GM21447 (cell line): ENCODE measurements around the gene POLR2E.
"Not testable (repeated sequence)": the region's sequence is repeated elsewhere in the genome, so short reads cannot be mapped to it uniquely, and the experiment has no call there.

Experiments used
- ATAC-seq: cut with Tn5 transposase; IDR thresholded peaks from one replicate; pipeline ENCODE4 v1.9.1; 2021; ENCODE audit not compliant: unreplicated experiment

The POLR2E gene

DNA sequence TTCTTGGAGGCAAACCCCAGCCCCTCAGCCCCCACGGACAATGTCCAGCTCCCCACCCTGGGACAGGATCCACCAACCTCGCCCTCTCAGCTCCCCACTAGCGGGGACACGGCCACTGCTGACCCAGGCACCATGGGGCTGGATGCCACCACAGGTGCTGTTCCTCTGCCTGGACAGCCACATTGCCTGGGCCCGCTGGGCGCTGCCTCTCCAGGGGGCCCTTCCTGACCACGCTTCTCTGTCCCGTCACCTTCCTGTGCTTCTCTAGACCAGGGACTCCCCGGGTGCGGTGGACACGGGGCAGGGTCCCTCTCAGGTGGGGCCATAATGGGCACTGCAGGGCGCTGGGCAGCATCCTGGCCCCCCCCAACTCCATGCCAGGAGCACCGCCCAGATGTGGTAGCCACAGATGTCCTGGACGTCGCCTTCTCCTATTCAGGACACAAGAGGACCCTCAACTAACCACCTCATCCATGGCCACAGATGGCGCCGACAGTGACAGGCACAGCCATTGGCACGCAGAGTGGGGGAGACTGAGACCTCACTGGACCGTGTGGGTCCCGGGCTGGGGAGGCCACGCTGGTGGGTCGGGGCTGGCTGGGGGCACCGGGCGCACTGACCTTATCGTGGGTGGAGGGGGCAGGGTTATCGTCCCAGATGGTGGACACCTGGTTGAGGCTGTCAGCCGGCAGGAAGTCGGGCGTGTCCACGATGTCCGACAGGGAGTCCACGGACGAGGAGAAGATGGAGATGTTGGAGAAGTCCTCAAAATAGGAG lies 32.0 kb upstream of the POLR2E start:
- no peak for ATAC-seq

DNA sequence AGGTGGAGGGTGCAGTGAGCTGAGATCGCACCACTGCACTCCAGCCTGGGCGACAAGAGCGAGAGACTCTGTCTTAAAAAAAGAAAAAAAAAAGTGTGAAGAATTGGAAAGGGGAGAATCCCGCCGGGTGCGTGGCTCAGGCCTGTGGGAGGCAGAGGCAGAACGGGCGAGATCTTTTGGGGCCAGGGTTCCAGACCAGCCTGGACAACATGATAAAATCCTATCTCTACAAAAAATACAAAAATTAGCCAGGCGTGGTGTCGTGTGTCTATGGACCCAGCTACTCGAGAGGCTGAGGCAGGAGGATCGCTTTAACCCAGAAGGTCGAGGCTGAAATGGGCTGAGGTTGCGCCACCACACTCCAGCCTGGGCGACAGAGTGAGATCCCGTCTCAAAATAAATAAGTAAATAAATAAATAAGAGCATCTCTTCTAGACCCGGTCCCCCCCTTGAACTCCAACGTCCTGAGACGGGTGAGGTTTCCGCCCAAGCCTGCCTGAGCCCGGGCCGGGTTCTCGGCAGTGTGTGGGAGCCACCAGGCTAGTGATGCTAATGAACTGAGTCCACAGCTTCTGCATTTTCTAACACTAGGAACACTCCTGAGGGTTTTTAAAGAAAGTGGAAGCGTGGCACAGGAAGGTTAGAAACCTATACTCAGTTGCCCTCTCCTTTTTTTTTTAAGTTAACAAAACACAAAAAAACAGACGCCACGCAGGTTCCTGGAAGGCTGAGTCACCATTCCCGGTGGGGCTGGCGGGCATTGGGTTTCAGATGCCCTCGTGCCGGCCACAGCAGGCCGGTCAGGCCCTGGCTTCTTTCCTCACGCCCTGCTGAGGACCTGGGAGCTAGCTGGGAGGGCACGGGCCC lies 30.7 kb upstream of the POLR2E start:
- no peak for ATAC-seq

DNA sequence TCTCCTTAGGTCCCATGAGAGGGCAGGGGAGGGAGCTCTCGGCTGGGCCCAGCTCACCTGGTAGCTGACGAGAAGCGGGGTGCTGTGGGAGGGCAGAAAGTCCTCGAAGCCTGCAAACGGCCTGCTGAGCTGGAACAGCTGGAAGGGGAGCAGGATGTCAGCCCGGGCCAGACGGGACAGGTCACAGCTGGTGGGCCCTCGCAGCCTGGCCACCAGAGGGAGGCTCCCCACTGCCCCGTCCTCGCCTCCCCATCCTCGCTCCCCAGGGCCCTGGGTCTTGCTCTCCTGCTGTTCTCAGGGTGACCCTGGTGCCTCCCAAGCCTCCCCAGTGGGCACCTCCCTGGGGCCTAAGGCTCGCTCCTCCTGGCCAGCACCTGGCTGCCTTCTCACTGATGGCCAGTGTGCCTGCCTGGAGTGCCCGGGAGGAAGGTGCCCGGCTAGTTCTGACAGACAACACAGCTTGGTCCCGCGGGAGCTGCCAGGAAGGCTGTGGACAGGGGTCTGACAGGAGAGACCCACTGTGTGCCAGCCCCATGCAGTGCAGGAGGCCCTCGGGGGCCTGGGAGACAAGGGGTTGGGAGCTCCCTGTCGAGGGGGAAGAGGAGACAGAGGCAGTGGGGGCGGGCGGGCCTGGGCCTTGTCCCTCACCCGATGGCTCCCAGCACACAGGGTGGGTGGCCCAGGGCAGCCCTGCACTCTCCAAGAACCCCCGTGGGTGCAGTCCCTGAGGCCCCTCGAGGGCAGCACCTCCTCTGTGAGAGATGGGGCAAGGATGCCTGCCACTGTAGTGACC lies 28.9 kb upstream of the POLR2E start:
- ATAC-seq = no peak

DNA sequence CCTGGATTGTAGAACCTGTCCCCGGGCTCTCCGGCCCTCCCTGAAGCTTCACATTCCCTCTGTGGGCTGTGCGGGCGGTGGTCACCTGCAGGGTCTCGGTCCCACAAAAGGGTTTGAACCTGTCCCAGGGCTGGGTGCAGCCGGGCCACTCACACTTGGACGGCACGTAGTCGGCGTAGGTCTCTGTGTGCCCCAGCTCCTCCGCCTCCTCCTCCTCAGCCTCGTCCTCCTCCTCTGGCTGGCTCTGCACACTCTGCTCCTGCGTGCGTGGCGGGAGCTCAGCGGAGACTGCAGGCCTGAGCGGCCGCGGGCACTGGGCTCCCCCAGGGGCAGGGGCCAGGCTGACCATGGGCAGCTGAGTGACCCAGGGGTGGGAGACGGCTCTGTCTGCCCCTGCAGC lies 28.2 kb upstream of the POLR2E start:
- no peak for ATAC-seq

DNA sequence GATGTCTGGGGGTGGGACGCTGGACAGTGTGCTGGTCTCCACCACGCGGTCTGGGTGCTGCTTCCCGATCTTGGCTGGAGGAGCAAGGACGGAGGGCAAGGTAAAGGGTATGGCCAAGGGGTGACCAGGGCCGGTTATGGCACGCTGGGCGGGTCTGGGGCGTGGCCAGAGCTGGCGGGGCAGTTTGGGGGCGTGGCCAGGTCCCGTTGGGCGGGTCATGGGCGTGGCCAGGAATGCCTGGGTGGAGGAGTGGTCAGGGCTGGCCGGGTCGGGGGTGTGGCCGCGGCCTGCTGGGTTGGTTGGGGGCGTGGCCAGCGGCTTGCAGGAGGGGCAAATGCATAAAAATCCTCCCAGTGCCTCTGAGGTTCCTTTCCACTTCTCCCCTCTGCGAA lies 27.8 kb upstream of the POLR2E start:
- no peak for ATAC-seq

DNA sequence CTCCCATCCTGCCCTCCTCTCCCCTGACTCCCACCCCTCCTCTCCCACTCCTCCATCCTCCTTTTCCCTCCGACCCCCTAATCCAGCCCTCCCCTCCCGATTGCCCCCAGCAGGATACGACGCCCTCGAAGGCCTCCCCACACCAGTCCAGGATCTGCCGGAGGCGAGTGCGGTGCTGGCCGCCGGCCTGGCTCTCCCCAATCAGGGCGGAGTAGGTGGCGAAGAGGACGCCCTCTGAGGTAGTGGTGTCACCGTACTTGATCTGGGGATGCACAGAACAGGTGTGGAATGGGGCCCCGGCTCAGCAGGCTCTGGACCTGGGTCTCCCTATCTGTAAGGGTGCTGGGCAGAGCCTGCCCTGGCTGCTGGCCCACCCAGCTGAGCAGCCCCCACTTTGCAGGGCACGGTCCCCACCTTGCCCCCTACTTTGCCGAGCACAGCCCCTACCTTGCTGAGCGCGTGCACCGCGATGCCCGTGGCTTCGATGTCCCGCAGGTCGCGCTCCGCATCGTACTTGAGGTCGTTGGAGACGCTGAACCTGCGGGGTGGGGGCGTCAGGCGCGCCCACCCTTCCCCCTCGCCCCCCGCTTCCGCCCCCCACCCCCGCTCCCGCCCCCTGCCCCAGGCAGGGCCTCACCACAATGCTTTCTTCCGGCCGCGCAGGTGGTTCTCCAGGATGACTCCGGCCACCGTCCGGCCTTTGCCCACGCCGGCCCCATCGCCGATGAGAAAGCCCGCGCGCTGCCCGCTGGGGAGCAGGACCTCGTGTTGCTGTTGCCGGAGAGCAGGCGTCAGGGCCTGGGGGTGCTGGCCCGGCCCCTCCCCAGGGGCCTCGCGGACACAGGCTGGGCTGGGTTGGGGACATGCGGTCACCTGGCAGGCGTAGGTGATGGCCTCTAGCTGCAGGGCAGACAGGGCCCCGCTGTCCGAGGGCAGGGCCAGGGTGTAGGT lies 27.1 kb upstream of the POLR2E start:
- ATAC-seq = no peak

DNA sequence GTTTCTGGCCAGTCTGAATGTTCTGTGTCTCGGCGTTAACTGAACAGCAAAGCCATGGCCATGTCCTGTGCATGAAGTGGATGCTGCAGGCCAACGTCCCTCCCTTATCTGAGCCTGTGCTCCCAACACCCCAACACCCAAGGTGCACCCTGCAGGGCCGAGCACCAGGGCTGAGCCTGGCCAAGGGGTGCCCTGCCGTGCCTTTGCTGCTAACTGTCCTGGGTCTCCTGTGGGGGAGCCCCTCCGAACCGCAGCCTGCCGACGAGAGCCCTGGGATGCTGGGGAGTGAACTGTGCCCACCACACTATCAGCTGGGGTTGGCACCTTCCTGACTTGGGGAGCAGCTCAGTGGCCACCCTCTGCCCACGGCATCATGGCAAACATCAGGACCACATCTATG lies 26.2 kb upstream of the POLR2E start:
- no peak for ATAC-seq

DNA sequence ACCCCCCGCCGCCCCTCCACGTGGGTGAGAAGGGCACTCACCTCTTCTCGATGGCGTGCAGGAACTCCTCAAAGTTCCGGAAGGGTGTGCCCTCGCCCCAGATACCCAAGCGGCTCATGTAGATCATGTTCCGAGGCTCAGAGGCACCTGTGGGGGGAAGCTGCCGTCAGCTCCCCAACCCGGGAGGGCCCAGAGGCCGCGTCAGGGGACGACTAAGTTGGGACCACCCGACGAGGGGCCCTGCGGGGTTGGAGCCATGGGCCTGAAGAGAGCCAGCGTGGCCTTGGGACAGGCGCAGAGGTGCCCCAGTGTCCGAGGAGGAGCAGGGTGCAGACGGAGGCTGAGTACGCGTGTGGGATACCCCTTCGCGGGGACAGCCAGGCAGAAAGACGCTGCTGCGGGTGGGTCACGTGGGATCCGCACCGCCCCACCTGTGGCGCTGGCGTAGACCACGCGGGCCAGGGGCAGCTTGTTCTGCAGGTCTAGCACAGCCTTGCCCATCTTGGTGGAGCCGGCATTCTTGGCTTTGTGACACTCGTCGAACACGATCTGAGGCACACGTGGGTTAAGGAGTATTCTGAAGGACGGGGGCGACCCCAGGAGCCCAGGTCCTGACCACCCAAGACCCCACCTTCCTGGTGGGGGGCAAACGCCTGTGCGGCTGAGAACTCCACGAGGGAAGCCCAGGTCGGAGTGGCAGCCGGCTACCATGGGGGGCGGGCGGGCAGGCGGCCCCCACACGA lies 24.5 kb upstream of the POLR2E start:
- no peak for ATAC-seq

DNA sequence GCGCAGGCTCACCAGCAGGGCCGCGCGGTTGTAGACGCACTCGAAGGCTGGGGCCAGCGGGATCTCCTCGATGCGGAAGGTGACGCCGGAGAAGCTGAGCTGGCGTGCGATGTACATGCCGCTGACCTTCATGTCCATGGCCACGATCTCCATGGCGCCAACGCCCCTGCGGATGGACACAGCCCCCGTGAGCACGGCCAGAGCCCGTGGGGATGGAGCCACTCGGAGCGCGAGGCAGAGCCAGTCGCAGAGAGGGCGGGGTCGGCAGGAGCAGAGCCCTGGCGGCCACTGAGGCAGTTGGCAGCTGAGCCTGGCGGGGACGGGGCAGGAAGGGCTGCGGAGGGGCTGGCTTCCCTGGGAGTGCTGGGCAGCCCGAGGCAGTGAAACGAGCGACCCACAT lies 23.8 kb upstream of the POLR2E start:
- no peak for ATAC-seq

DNA sequence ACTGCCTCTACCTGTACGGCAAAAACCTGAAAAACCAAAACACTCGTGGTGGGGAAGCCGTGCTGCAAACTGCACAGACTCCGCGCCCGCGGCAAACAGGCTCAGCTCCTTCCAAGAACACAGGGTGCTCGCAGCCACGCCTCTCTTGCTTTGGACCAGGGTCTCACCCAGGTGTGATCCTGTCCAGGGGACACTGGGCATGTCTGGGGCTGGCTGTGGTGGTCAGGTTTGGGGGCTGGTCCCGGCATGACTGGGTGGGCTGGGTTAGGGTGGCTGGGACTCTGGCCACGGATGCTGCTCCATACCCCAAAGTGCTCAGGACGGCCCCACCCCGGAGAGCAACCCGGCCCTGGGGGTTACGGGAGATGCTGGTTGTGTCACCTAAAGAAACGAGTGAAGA lies 22.5 kb upstream of the POLR2E start:
- no peak for ATAC-seq

DNA sequence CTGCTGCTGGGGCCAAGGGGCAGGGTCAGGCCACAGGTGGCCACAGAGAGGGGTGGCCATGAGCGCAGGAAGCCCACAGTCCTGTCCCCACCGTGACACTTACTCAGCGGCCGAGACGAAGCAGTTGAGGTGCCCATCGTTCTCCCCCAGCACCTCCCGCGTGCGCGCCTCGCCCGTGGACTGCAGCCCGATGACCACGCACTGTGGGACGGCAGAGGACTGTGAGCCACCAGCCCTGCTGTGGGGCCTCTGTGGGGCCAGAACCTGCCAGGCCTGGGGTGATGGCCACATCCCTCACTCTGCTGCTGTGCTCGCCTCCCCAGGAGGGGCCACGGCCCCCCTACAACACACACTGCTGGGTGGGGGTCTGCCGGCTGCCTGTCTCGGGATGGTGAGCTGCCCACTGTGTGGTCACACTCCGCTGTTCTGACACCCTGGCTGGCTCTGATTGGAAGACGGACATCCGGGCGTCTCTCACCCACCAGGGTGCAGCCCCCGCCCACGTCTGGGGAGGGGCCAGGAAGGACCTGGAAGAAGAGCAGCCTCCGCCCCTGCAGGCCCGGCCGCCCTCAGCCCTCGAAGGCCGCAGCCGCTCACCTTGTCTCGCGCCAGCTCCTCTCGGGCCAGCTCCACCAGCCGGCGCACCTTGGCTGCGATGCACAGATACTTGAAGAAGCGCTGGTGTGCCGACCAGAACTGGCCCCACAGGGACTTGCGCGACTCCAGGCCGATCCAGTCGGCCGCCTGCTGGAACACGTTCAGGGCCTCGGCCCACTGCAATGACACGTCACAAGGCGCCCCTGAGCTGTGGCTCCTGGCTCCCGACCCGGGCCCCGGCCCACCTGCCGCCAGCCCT lies 21.8 kb upstream of the POLR2E start:
- ATAC-seq = no peak

DNA sequence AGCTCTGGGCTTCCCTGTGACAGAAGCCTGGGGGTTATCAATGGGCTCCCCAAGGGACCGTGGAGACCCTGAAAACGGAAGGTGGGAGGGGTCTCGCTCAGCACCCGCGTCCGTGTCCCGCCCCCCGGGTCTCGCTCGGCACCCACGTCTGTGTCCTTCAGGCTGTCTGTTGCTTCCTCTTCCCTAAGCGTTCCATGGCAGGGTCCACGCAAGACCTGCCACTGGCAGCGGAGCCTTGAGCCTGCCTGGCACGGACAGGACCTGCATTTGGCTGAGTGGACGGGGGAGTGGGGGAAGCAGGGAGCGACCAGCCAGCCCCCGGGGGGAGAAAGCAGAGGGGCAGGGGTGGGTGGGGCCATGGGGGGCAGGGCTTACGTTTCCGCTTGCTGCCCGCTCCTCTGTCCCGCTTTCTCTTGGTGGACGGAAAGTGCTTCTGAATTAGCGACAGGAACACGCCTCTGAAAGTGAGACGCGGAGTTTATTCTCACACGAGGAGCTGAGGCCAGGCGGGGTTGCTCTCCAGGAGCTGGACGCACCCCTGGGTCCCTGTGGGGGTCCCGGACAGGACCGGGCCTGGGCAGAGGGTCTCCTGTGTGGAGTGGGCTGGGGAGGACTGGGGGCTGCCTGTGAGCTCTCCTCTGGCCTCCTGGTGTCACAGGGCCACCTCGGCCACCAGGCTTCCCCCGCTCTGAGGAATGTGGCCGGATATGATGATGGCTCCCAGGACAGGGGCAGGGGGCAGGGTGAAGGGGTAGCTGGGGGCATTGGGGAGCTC lies 20.7 kb upstream of the POLR2E start:
- no peak for ATAC-seq

DNA sequence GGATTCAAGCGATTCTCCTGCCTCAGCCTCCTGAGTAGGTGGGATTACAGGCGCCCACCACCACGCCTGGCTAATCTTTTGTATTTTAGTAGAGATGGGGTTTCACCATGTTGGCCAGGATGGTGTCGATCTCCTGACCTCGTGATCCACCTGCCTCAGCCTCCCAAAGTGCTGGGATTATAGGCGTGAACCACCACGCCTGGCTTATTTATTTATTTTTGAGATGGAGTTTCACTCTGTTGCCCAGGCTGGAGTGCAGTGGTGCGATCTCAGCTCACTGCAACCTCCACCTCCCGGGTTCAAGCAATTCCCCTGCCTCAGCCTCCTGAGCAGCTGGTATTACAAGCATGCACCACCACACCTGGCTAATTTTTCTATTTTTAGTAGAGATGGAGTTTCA lies 19.6 kb upstream of the POLR2E start:
- not testable (repeated sequence) for ATAC-seq

DNA sequence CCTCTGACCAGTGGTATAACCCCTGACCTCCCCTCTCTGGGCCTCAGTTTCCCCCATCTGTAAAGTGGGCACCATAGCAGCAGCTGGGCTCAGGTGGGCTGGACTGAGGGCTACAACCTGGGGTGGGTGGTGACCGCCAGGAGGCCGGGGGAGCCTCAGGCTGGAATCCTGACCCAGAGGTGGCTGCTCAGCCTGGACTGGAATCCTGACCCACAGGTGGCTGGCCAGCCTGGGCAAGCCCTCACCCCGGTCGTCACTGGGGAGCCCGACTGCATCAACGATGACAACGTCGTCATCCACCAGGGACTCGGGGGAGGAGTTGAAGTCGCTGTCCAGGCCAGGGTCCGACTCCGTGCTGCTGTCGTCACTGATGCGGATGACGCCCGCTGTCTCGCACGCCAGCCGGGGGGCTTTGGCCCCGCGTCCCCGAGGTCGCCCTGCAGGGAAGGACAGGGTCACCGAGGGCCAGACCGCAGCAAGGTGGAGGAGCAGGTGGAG lies 18.9 kb upstream of the POLR2E start:
- no peak for ATAC-seq

DNA sequence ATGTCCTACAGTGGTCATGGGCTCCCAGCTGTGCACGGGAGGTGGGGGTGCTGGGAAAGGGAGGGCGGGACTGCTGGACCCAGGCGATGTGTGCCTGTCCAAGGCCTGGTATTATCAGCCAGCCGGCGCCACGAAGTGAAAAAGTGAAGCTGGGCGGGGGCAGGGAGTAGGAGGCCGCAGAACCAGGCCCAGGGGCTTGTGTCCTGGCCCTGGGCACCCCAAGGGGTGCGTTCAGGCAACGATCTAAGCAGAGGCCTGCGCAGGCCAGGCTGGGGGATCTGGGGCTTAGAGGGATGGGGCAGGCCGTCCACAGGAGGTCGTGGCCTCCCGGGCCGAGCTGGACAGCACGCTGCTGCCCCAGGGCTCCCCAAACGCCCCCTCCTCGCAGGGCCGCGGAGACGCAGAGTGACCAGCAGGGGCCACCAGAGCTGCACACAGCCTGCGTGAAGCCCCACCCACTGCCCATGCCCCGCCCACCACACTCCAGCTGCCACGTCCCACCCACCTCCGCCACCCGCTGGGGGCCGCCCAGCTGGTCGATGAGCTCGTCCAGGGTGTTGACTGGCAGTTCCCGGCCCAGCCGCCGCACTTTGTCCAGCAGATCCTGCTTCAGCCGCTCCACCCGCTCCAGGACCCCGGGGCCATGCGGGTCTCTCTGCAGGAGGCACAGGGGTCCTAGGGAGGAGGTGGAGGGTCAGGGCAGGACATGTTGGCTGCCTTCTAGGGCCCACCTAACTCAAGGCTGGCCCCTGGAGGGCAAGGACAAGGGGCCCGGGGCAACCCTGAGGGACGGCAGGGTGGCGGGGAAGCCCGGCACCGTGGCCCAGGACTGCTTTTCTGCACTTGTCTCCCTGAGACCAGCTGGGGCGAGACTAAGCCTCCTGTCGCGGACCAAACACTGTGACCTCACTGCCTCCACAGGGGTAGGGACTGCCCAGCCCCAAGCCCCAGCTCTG lies 18.1 kb upstream of the POLR2E start:
- no peak for ATAC-seq

DNA sequence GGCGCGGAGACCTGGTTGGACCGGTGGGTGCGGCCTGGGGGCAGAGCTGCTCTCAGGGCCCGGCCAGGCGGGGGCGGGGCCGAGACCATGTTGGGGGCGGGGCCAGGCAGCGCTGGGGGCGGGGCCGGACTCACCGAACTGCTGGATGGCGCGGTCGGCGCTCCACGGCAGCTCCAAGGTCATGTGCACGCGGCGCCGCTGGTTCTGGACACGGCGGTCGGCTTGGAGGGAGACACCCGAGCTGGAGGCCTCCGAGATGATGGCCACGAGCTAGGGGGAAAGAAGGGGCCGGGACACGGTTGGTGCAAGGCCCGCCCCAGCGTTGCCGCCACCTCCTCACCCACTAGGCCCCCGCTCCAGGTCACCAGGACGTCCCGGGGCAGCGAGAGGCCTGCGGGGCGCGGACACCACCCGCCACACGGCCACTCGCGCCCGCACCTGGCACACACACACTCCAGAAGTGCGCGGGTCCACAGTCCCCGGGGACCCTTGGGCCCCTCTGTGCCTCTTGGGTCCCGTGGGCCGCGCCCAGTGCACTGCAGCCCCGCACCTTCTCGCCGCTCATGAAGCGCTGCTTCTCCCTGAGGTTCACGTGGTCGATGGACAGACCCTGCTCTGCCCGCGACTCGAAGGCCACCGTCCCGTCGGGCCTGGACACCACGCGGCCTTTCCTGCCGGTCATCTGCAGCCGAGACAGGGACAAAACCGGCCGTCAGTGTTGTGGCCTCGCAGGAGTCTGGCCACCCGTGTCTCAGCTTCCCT lies 17.3 kb upstream of the POLR2E start:
- no peak for ATAC-seq
